HG03039 (cell line): ENCODE results near the gene MED13L.
A peak's percentile ranks its signal among the peaks of the same experiment; 100 is the strongest.
"Not testable (repeated sequence)": the region's sequence is repeated elsewhere in the genome, so short reads cannot be mapped to it uniquely, and the experiment has no call there.

Experiments
- ATAC-seq: cut with Tn5 transposase; IDR thresholded peaks from one replicate; pipeline ENCODE4 v1.9.1; 2021; ENCODE audit warnings: mild to moderate bottlenecking, moderate library complexity; ENCODE audit not compliant: unreplicated experiment

MED13L gene

DNA sequence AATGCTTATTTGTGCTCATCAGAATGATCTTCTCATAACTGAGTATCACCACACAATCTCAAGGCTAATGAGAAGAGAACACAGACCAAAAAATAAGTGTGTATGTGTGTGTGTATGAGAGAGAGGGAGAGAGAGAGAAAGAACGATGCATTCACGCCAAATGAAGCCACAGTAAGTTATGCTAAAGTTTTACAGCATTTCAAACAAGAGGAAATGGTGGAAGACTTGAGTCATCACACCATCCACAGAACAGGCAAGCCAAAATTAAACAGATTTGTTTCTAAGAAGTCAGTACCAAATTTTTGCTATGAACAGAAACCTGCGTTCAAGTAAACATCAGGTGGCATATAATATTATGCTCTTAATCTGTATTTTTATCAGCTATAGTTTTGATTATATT is 141.2 kb downstream of the MED13L start:
- no peak for ATAC-seq

GRCh38 chr12:116135209-116135930 is 142.1 kb downstream of the MED13L start:
- ATAC-seq: no peak

- no peak for ATAC-seq
Measured at GRCh38 chr12:116133636-116134214, 143.8 kb downstream of the MED13L start.

GRCh38 chr12:116133149-116133548 is 144.3 kb downstream of the MED13L start:
- no peak for ATAC-seq

DNA sequence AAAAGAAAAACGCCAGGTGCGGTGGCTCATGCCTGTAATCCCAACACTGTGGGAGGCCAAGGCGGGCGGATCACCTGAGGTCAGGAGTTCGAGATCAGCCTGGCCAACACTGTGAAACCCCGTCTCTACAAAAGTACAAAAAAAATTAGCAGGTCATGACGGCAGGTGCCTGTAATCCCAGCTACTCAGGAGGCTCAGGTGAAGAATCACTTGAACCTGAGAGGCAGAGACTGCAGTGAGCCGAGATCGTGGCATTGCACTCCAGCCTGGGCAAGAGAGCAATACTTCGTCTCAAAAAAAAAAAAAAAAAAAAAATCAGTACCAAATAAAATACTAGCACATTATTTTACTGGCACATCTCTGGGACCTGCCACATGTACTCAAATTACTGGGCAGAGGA is 145.5 kb downstream of the MED13L start:
- not testable (repeated sequence) for ATAC-seq

- no peak for ATAC-seq
Measured at GRCh38 chr12:116131176-116131575, 146.3 kb downstream of the MED13L start.

- ATAC-seq: no peak
Measured at GRCh38 chr12:116130431-116130830, 147.1 kb downstream of the MED13L start.

GRCh38 chr12:116128779-116129178 is 148.7 kb downstream of the MED13L start:
- ATAC-seq: no peak

DNA sequence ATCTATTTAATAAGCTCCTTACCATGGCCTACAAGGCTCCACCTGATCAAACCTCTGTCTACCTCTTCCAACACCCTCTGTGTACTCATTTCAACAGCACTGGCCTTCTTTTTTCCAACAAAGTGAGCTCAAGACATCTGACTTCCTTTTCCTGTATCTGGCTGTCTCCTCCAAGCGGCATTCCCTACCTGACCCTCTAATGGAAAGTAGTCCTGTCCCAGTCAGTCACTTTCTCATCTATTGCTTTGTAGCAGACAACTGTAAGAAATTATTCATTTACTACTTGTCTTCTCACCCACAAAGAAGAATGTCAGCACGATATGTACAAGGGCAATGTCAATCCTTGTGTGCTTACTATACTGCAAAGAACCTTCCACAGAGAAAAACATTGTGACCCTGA is 149.6 kb downstream of the MED13L start:
- no peak for ATAC-seq

GRCh38 chr12:116126610-116127009 is 150.9 kb downstream of the MED13L start:
- ATAC-seq: no peak

- no peak for ATAC-seq
Measured at GRCh38 chr12:116125956-116126566, 151.4 kb downstream of the MED13L start.

GRCh38 chr12:116125084-116125483 is 152.4 kb downstream of the MED13L start:
- no peak for ATAC-seq

DNA sequence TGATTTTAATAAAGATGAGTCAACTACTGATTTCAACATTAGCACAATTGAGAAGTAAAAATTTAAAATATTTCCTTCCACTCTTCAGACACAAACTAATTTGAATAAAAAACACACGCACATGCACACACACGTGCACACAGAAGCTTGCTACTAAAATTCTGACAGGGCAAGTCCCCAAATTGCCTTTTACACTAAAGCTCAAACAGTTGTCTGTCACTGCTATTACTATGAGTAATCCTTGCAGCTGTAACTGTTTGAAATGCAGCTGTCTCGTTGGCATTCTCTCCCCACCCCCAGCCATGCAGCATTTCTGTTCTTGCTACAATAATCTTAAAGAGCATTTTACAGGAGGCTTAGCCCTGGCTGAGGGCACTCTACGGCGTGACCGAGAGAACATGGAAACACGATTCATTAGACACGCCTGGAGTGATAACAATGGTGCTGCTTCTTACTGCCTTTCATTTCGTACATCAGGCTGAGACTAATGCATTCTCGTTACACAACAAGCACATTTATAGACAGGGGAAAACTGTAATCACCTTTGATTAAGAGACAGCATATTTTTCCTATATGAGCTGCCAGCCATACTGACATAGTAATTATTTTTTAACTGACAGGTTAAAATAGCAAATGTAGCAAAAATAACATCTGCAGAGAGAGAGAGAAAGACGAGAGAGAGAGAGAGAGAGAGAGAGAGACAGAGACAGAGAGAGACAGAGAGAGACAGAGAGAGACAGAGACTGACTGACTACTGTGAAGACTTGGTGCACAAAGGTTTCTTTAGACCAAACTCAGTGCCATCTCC is 153.8 kb downstream of the MED13L start:
- peak; percentile 71 for ATAC-seq

GRCh38 chr12:116122628-116123027 is 154.9 kb downstream of the MED13L start:
- ATAC-seq: no peak

DNA sequence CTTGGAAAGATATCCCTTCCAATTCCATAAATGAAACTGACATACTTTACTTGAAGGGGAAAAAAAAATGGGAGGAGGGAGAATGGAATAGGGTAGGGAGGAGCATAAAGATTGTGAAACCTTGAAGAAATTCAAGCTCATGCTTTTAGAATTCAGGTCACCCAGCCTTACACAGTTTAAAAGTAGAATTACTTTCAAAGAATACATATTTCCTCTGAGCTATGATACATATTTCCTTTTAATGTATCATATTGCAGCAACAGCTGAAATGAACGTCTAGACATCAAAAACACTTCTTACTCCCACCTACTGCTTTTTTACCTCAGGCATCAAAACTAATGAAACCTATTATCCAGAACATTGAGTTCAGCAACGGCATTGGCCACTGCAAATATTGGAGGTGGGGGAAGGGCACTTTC is 156.0 kb downstream of the MED13L start:
- no peak for ATAC-seq

- ATAC-seq: no peak
Measured at GRCh38 chr12:116116650-116117424, 160.7 kb downstream of the MED13L start.

DNA sequence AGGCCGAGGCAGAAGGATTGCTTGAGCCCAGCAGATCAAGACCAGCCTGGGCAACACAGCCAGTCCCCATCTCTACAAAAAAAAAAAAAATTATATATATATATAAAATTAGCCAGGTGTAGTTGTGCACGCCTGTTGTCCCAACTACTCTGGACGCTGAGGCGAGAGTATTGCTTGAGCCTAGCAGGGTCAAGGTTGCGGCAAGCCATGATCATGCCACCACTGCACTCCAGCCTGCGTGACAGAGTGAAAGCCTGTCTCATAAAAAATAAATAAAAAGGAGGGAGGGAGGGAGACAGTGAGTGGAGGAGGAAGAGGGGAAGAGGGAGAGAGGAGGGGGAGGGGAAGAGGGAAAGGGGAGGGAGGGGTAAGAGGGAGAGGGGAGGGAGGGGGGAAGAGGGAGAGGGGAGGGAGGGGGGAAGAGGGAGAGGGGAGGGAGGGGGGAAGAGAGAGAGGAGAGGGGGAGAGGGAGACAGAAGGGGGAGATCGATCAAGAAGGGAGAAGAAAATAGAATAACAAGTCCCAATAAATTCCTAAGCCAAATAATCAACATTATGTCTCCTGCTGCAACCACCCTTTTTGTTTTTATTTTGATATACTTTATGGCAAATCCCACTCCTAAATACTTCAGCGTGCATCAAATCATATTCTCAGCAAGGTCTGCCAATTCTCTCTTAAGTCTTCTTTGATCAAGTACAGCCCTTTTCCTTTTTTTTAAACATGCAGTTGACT is 163.9 kb downstream of the MED13L start:
- no peak for ATAC-seq

- ATAC-seq: no peak
Measured at GRCh38 chr12:116106870-116107269, 170.6 kb downstream of the MED13L start.

DNA sequence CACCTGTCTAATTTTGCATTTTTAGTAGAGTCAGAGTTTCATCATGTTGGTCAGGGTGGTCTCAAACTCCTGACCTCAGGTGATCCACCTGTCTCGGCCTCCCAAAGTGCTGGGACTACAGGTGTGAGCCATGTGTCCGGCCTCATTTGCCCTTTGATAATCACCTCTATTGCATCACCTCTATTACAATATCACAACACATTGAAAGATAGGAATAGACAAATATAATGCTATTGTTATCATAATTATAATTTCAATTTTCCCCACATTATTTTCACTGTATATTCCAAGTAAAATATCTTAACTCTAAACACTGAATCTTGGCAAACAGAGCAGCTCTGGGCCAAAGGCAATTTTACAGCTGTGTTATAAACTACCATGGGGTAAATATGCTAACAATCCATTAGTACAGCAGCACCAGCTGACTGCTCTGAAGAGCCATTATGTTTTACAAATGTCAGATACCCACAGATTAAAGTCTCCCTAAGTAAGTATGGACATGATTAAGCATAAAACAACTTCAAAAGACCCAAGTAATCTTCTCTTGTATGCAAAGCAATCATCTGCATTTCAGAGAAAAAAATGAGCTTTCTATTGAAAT is 173.2 kb downstream of the MED13L start:
- ATAC-seq: no peak

DNA sequence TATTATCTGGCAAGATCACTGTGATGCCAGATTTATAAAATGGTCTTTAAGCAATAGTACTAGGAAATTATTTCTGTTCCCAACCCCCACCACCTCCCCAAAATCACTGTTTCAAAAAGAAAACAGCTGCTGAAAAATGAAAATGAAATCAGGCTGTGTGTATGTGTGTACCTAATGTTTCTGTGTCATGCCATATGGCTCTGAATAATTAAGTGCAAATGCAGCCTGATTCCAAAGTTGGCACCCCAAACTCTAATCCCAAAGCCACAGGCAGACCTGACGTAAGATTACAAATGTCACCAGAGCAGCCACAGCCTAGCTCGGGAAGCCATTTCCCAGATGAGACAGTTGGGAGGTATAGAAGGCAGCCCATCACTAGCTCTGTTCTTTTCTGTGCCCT is 175.5 kb downstream of the MED13L start:
- no peak for ATAC-seq
